Memory B cell (primary cell): Measurements from ENCODE around the gene BCKDK.
"Not testable (repeated sequence)": the region's sequence is repeated elsewhere in the genome, so short reads cannot be mapped to it uniquely, and the experiment has no call there.

Source experiments
- ATAC-seq: fragments of 150-1000 bp; cut with Tn5 transposase; 2 replicates; pipeline ENCODE4 v1.10.0; 2021; ENCODE audit warnings: low read depth, mild to moderate bottlenecking, moderate library complexity
- DNase-seq, 2 donors: peaks; one replicate each; pipeline ENCODE4 v3.0.0; 2022; ENCODE audit warnings: low spot score in 2 of 2
- H3K27ac Mint-ChIP-seq: one replicate; pipeline ENCODE4 v1.8.0; 2022; ENCODE audit warnings: mild to moderate bottlenecking, moderate library complexity, mixed read lengths
- H3K27me3 Mint-ChIP-seq: one replicate; pipeline ENCODE4 v1.8.0; 2022; ENCODE audit warnings: mixed read lengths
- H3K36me3 Mint-ChIP-seq: one replicate; pipeline ENCODE4 v1.8.0; 2022; ENCODE audit warnings: mild to moderate bottlenecking, mixed read lengths
- H3K4me1 Mint-ChIP-seq: one replicate; pipeline ENCODE4 v1.8.0; 2022; ENCODE audit warnings: mixed read lengths
- H3K4me3 Mint-ChIP-seq: one replicate; pipeline ENCODE4 v1.8.0; 2022; ENCODE audit warnings: mild to moderate bottlenecking, moderate library complexity, mixed read lengths
- H3K9me3 Mint-ChIP-seq: one replicate; pipeline ENCODE4 v1.8.0; 2022; ENCODE audit warnings: mixed read lengths

BCKDK gene

GRCh38 chr16:31132303-31132979, 24.3 kb downstream of the BCKDK start:
- no peak for ATAC-seq
- DNase-seq: no peak
- Mint-ChIP-seq H3K27me3 (no peaks in the 10 kb centered on the region), H3K9me3 (no peaks in the 10 kb centered on the region), H3K4me1 (no peaks in the 10 kb centered on the region), H3K36me3 (peaks cover 7% of the 10 kb centered on the region), H3K27ac (no peak overlapping the region), H3K4me3 (no peak overlapping the region)

GRCh38 chr16:31133046-31133501, 24.9 kb downstream of the BCKDK start:
- DNase-seq (no peak), ATAC-seq (no peak)
- no peak overlapping the region for H3K27ac Mint-ChIP-seq

GRCh38 chr16:31134091-31134571, 25.9 kb downstream of the BCKDK start:
- Mint-ChIP-seq H3K9me3 (no peaks in the 10 kb centered on the region), H3K27ac (no peak overlapping the region), H3K27me3 (no peaks in the 10 kb centered on the region), H3K4me1 (no peaks in the 10 kb centered on the region), H3K36me3 (peaks cover 2% of the 10 kb centered on the region), H3K4me3 (no peak overlapping the region)
- ATAC-seq: no peak
- DNase-seq: no peak

More at GRCh38 chr16:31133046-31133501, 24.9 kb downstream of the BCKDK start:
- Mint-ChIP-seq H3K4me1 (no peaks in the 10 kb centered on the region), H3K36me3 (peaks cover 2% of the 10 kb centered on the region), H3K9me3 (no peaks in the 10 kb centered on the region), H3K27me3 (no peaks in the 10 kb centered on the region), H3K4me3 (no peak overlapping the region)

- no peak overlapping the region for H3K4me3 Mint-ChIP-seq
- no peaks in the 10 kb centered on the region for H3K4me1 Mint-ChIP-seq
- DNase-seq: no peak
- no peaks in the 10 kb centered on the region for H3K9me3 Mint-ChIP-seq
- no peak for ATAC-seq
- peaks cover 2% of the 10 kb centered on the region for H3K36me3 Mint-ChIP-seq
- H3K27me3 Mint-ChIP-seq: no peaks in the 10 kb centered on the region
- H3K27ac Mint-ChIP-seq: no peak overlapping the region
These were observed 26.7 kb downstream of the BCKDK start for GRCh38 chr16:31134625-31135534.

- Mint-ChIP-seq H3K27me3 (no peaks in the 10 kb centered on the region), H3K9me3 (no peaks in the 10 kb centered on the region), H3K4me1 (no peaks in the 10 kb centered on the region), H3K36me3 (peaks cover 2% of the 10 kb centered on the region), H3K4me3 (no peak within 1 kb of the TSS), H3K27ac (no peak within 1 kb of the TSS)
- DNase-seq (no peak), ATAC-seq (no peak)
These were observed 27.5 kb downstream of the BCKDK start, which contains the start of gene PRSS8 for GRCh38 chr16:31135535-31136286. Gene PRSS8 (minus strand): TSS chr16:31135727. CDS start chr16:31135498, 229 bp downstream.

- DNase-seq (no peak), ATAC-seq (no peak)
- no peaks in the 10 kb centered on the region for H3K4me1 Mint-ChIP-seq
- H3K9me3 Mint-ChIP-seq: no peaks in the 10 kb centered on the region
- H3K27me3 Mint-ChIP-seq: no peaks in the 10 kb centered on the region
- no peak overlapping the region for H3K27ac Mint-ChIP-seq
- H3K36me3 Mint-ChIP-seq: peaks cover 2% of the 10 kb centered on the region
- no peak overlapping the region for H3K4me3 Mint-ChIP-seq
These were observed 28.1 kb downstream of the BCKDK start for GRCh38 chr16:31136287-31136662.

GRCh38 chr16:31136822-31137499, 28.8 kb downstream of the BCKDK start:
- not testable (repeated sequence) for H3K36me3 Mint-ChIP-seq, H3K9me3 Mint-ChIP-seq, H3K27ac Mint-ChIP-seq, DNase-seq, H3K4me1 Mint-ChIP-seq, H3K4me3 Mint-ChIP-seq, H3K27me3 Mint-ChIP-seq, ATAC-seq

GRCh38 chr16:31138621-31139578, 30.7 kb downstream of the BCKDK start:
- Mint-ChIP-seq H3K27ac (no peak overlapping the region), H3K4me1 (peaks cover 6% of the 10 kb centered on the region), H3K9me3 (no peaks in the 10 kb centered on the region), H3K27me3 (no peaks in the 10 kb centered on the region), H3K36me3 (no peaks in the 10 kb centered on the region), H3K4me3 (no peak overlapping the region)
- DNase-seq (no peak), ATAC-seq (no peak)

- H3K36me3 Mint-ChIP-seq, H3K9me3 Mint-ChIP-seq, H3K27me3 Mint-ChIP-seq, DNase-seq, H3K27ac Mint-ChIP-seq, H3K4me3 Mint-ChIP-seq, H3K4me1 Mint-ChIP-seq, ATAC-seq: not testable (repeated sequence)
These were observed 32.9 kb downstream of the BCKDK start for GRCh38 chr16:31141071-31141469.

- ATAC-seq: no peak
These were observed 33.4 kb downstream of the BCKDK start for GRCh38 chr16:31141489-31142108.

GRCh38 chr16:31142109-31143010, 34.2 kb downstream of the BCKDK start:
- Mint-ChIP-seq H3K9me3 (no peaks in the 10 kb centered on the region), H3K4me1 (peaks cover 6% of the 10 kb centered on the region), H3K27me3 (peaks cover 4% of the 10 kb centered on the region), H3K4me3 (peak overlapping the region; percentile 81), H3K27ac (peak overlapping the region; percentile 76), H3K36me3 (no peaks in the 10 kb centered on the region)
- DNase-seq (peak; percentile 88 to 94), ATAC-seq (peak; percentile 86)

More at GRCh38 chr16:31141489-31142108, 33.4 kb downstream of the BCKDK start:
- Mint-ChIP-seq H3K9me3 (no peaks in the 10 kb centered on the region), H3K36me3 (no peaks in the 10 kb centered on the region), H3K27ac (peak overlapping the region; percentile 76), H3K27me3 (peaks cover 4% of the 10 kb centered on the region), H3K4me3 (peak overlapping the region; percentile 81), H3K4me1 (peaks cover 6% of the 10 kb centered on the region)
- no peak for DNase-seq
